ENCODE measurements around the gene TENT4A.

The TENT4A gene

DNA sequence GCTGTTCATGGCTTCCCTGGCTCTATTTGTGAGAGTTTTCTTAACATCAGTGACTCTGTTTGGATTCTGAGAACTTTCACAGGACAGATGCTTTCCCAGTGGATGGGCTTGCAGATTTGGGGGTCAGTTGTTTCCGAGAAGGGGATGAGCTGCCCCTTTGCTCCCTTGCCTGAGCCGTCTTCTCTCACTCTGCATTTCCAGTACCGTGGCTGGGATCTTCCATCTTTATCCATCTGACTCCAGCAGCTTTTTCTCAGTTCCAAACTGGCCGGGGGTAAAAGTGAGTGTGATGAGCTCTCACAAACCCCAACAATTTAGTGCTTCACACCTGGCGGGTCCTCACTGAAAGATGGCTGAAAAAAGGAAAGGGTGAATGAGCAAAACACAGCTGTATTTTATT, 79.1 kb downstream of the TENT4A start:
- H3K9ac ChIP-seq (ENCODE audit: insufficient read length), result no peak overlapping the region
- no peak overlapping the region for H3K4me3 ChIP-seq
- no peaks in the 10 kb centered on the region for H3K36me3 ChIP-seq (ENCODE audit: insufficient read depth, low read length)
- H3K9me3 ChIP-seq (ENCODE audit: low read depth, low read length), result no peaks in the 10 kb centered on the region
- DNase-seq (ENCODE audit: low read depth, low spot score), result no peak
- TF ChIP-seq EZH2 (IDR thresholded peaks at IDR 0.05) (no peak), POLR2AphosphoS5 (IDR thresholded peaks at IDR 0.05; ENCODE audit: borderline replicate concordance, low read depth, low read length) (no peak), FOXP2 (optimal IDR thresholded peaks at IDR 0.05; ENCODE audit: control extremely low read depth, extremely low read length, insufficient read depth) (no peak)
- H3K27ac ChIP-seq, result no peak overlapping the region

- no peaks in the 10 kb centered on the region for H3K36me3 ChIP-seq (ENCODE audit: insufficient read depth, low read length)
- no peaks in the 10 kb centered on the region for H3K9me3 ChIP-seq (ENCODE audit: low read depth, low read length)
- no peak overlapping the region for H3K27ac ChIP-seq
- H3K4me3 ChIP-seq, result no peak overlapping the region
- no peak overlapping the region for H3K9ac ChIP-seq (ENCODE audit: insufficient read length)
- no peak for TF ChIP-seq EZH2 (IDR thresholded peaks at IDR 0.05)
- no peak for TF ChIP-seq FOXP2 (optimal IDR thresholded peaks at IDR 0.05; ENCODE audit: control extremely low read depth, extremely low read length, insufficient read depth)
- no peak for TF ChIP-seq POLR2AphosphoS5 (IDR thresholded peaks at IDR 0.05; ENCODE audit: borderline replicate concordance, low read depth, low read length)
- no peak for DNase-seq (ENCODE audit: low read depth, low spot score)
Observed at GRCh38 chr5:6792911-6793471, 79.8 kb downstream of the TENT4A start.

DNA sequence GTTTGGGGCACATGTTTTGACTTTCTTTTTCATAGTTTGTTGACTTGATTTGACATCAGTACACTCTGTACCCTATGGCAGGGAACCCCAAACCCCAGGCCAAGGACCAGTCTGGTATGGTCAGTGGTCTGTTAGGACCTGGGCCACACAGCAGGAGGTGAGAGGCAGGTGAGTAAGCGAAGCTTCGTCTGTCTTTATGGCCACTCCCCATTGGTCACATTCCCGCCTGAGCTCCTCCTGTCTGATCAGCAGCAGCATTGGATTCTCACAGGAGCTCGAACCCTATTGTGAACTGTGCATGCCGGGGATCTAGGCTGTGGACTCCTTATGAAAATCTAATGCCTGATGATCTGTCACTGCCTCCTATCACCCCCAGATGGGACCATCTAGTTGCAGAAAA, 88.0 kb downstream of the TENT4A start:
- Histone ChIP-seq H3K4me3 (no peak overlapping the region), H3K36me3 (ENCODE audit: insufficient read depth, low read length) (no peaks in the 10 kb centered on the region)
- TF ChIP-seq POLR2AphosphoS5 (IDR thresholded peaks at IDR 0.05; ENCODE audit: borderline replicate concordance, low read depth, low read length) (no peak), EZH2 (IDR thresholded peaks at IDR 0.05) (no peak), FOXP2 (optimal IDR thresholded peaks at IDR 0.05; ENCODE audit: control extremely low read depth, extremely low read length, insufficient read depth) (no peak)

DNA sequence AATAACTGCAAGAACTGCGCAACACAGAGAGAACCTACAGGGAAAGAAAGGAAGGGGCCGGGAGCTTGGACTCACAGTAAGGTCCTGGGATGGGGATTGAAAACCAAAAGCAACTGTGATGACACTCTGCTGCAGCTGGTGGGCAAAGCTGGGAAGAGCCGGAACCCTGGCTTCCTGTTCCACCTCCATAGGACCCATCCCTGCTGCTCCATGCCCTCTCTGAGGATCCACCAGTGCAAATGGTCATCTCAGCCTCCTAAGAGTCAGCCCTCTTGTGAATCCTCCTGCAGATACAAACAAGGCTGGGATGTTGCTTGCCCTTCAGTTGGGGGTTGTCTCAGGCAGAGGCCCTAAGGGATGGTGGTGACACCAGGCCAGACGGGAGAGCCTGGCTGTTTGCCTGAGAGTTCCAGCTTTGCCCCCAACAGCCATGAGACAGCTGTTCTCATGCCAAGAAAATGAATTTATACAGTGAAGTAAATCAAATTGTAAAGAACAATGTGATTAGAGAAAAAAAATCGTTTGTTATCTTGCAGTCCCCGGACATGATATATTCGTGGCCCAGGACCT, 90.8 kb downstream of the TENT4A start:
- Histone ChIP-seq H3K27ac (no peak overlapping the region), H3K9ac (ENCODE audit: insufficient read length) (no peak overlapping the region), H3K36me3 (ENCODE audit: insufficient read depth, low read length) (no peaks in the 10 kb centered on the region), H3K4me3 (no peak overlapping the region), H3K9me3 (ENCODE audit: low read depth, low read length) (no peaks in the 10 kb centered on the region)
- no peak for TF ChIP-seq FOXP2 (optimal IDR thresholded peaks at IDR 0.05; ENCODE audit: control extremely low read depth, extremely low read length, insufficient read depth)
- TF ChIP-seq POLR2AphosphoS5 (IDR thresholded peaks at IDR 0.05; ENCODE audit: borderline replicate concordance, low read depth, low read length), result no peak
- TF ChIP-seq EZH2 (IDR thresholded peaks at IDR 0.05), result no peak
- DNase-seq (ENCODE audit: low read depth, low spot score), result no peak

More for the DNA sequence above, 88.0 kb downstream of the TENT4A start:
- DNase-seq (ENCODE audit: low read depth, low spot score), result no peak
- Histone ChIP-seq H3K9me3 (ENCODE audit: low read depth, low read length) (no peaks in the 10 kb centered on the region), H3K27ac (no peak overlapping the region), H3K9ac (ENCODE audit: insufficient read length) (no peak overlapping the region)

DNA sequence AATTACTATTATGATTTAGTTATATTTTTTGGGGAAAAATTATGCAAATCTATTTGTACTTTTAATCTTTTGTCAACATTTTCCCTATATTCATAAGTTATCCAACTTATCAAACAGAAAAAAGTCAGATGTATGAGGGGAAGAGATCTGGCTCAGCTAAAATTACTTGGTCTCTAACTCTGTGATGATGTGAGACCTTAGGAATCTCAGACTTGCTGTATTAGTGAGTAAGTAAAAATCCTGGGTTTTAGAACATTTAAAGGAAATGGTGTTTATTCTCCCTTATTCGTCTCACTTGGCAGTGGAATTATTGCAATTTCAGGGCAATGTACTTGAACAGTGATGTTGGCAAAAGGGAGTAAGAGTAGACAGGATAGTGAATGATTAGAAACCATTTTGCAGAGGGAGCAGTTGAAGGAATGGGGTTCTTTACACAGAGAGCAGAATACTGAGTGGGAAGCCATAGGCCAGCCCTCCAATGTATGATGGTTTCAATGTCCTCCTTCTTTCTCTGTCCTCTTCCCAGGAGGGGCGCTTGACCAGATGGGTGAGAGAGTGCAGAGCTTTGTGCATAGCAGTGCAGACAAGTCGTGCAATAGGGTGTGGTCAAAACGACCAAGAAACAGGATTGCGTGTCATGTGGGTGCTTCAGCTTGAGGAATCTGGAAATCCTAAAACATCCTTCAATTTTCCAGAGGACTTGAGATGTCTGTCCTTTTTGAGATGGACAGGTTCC, 91.7 kb downstream of the TENT4A start:
- H3K36me3 ChIP-seq (ENCODE audit: insufficient read depth, low read length), result no peaks in the 10 kb centered on the region
- H3K9ac ChIP-seq (ENCODE audit: insufficient read length), result no peak overlapping the region
- H3K9me3 ChIP-seq (ENCODE audit: low read depth, low read length), result no peaks in the 10 kb centered on the region
- TF ChIP-seq EZH2 (IDR thresholded peaks at IDR 0.05) (no peak), FOXP2 (optimal IDR thresholded peaks at IDR 0.05; ENCODE audit: control extremely low read depth, extremely low read length, insufficient read depth) (no peak), POLR2AphosphoS5 (IDR thresholded peaks at IDR 0.05; ENCODE audit: borderline replicate concordance, low read depth, low read length) (no peak)
- no peak for DNase-seq (ENCODE audit: low read depth, low spot score)
- no peak overlapping the region for H3K27ac ChIP-seq
- H3K4me3 ChIP-seq, result no peak overlapping the region

GRCh38 chr5:6805841-6806240, 92.6 kb downstream of the TENT4A start:
- no peak overlapping the region for H3K9ac ChIP-seq (ENCODE audit: insufficient read length)
- H3K36me3 ChIP-seq (ENCODE audit: insufficient read depth, low read length), result no peaks in the 10 kb centered on the region
- H3K9me3 ChIP-seq (ENCODE audit: low read depth, low read length), result no peaks in the 10 kb centered on the region
- DNase-seq (ENCODE audit: low read depth, low spot score), result no peak
- TF ChIP-seq EZH2 (IDR thresholded peaks at IDR 0.05) (no peak), FOXP2 (optimal IDR thresholded peaks at IDR 0.05; ENCODE audit: control extremely low read depth, extremely low read length, insufficient read depth) (no peak), POLR2AphosphoS5 (IDR thresholded peaks at IDR 0.05; ENCODE audit: borderline replicate concordance, low read depth, low read length) (no peak)
- no peak overlapping the region for H3K4me3 ChIP-seq
- no peak overlapping the region for H3K27ac ChIP-seq

Data from SK-N-MC (cell line).